Activated naive CD8-positive, alpha-beta T cell (primary cell): ENCODE results near the gene ATP9B.

Experiments
- H3K27ac Mint-ChIP-seq: one replicate; pipeline ENCODE4 v1.8.0; 2021; ENCODE audit warnings: mixed read lengths
- H3K27me3 Mint-ChIP-seq: one replicate; pipeline ENCODE4 v1.8.0; 2021; ENCODE audit warnings: mixed read lengths
- H3K36me3 Mint-ChIP-seq: one replicate; pipeline ENCODE4 v1.8.0; 2021; ENCODE audit warnings: mixed read lengths
- H3K4me1 Mint-ChIP-seq: one replicate; pipeline ENCODE4 v1.8.0; 2021; ENCODE audit warnings: low read depth, mixed read lengths
- H3K4me3 Mint-ChIP-seq: one replicate; pipeline ENCODE4 v1.8.0; 2021; ENCODE audit warnings: mild to moderate bottlenecking, mixed read lengths
- H3K9me3 Mint-ChIP-seq: one replicate; pipeline ENCODE4 v1.8.0; 2021; ENCODE audit warnings: low read depth, mixed read lengths

Gene ATP9B

DNA sequence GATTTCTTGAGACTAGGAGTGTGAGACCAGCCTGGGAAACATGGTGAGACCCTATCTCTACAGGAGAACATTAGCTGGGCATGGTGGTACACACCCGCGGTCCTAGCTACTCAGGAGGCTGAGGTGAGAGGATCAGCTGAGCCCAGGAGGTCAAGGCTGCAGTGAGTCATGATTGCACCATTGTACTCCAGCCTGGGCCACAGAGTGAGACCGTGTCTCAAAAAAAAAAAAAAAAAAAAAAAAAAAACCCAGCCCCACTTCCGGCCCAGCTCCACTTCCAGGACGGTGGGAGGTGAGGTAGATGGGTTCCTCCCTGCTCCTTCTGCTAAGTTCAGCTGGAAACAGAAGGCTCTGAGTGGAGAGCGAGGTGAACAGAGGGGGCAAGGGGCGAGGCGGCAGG lies 285.2 kb downstream of the ATP9B start:
- Mint-ChIP-seq H3K36me3 (no peaks in the 10 kb centered on the region), H3K9me3 (no peaks in the 10 kb centered on the region), H3K4me3 (no peak overlapping the region), H3K27ac (no peak overlapping the region), H3K4me1 (no peaks in the 10 kb centered on the region), H3K27me3 (no peaks in the 10 kb centered on the region)

GRCh38 chr18:79355433-79356335 lies 286.5 kb downstream of the ATP9B start:
- peaks cover 1% of the 10 kb centered on the region for H3K36me3 Mint-ChIP-seq
- no peaks in the 10 kb centered on the region for H3K9me3 Mint-ChIP-seq
- no peaks in the 10 kb centered on the region for H3K4me1 Mint-ChIP-seq
- H3K27ac Mint-ChIP-seq: no peak overlapping the region
- H3K27me3 Mint-ChIP-seq: no peaks in the 10 kb centered on the region
- H3K4me3 Mint-ChIP-seq: no peak overlapping the region

DNA sequence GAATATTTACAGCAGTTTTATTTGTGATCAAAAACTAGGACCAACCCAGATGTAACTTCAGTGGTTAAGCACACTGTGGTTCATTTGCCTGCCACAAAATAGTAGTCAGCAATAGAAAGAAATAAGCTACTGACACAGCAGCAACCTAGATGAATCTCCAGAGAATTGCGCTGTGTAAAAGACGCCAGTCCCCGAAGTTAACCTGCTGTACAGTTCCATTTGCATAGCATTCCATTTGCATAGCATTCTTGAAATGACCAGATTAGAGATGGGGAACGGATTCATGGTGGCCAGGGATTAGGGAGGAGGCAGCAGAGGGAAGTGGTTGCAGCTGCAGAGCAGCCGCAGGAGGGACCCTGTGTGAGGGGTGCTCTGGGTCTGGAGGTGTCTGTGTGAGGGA lies 287.2 kb downstream of the ATP9B start:
- Mint-ChIP-seq H3K27ac (peak overlapping the region; percentile 64), H3K27me3 (no peaks in the 10 kb centered on the region)

DNA sequence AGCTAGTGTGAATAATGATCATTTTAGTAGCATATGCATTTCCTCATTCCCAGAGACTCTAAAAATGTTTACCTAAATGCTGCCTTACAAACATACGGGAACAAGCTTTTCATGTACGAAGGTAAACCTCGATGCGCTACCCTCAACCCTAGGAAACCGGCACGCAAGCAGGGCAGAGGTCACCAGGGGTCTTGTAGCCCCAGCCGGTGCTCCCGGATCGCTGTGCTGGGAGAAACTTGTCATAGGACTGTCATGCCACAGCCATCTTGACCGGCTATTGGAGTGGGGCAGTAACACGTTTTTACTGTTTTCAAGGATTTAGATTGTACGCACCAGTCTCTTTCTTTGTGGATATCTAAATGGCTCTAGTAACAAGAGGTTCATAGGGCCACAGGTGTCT lies 291.7 kb downstream of the ATP9B start:
- Mint-ChIP-seq H3K4me1 (peaks cover 1% of the 10 kb centered on the region), H3K27me3 (no peaks in the 10 kb centered on the region), H3K27ac (no peak overlapping the region), H3K9me3 (no peaks in the 10 kb centered on the region), H3K4me3 (no peak overlapping the region), H3K36me3 (peaks cover 16% of the 10 kb centered on the region)

More for the DNA sequence above, 287.2 kb downstream of the ATP9B start:
- Mint-ChIP-seq H3K9me3 (no peaks in the 10 kb centered on the region), H3K36me3 (peaks cover 7% of the 10 kb centered on the region), H3K4me1 (no peaks in the 10 kb centered on the region), H3K4me3 (no peak overlapping the region)

DNA sequence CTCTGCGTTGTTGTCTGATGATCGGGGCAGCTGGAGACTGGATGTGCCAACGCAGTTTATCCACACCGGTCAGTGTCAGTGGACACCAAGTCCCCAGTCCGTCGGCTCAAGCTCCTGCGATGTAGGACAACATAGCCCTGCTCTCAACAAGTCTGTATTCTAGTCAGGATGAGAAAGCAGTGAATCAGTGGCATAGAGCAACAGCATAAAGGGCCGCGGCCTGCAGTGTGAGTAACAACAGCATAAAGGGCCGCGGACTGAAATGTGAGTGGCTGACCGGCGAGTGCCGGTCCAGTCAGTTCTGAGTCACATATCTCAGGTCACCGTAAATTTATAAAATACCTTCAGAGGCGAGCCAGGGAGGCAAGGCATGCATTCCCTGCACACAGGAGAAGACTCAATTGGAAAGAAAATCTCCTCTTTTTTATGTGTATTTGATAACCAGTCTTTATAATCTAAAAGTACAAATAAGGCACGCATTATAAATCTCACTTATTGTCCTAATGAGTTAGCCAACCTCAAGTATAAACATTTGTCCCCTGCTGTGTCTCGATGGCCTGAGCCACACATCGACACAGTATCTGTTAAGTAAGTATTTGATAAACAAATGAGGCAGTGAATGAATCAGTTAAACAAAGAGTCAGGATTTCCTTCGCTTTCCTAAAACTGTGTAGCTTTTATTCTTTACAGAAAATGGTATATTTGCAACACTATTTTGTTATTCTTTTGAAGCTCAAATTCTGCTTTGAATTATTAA lies 292.8 kb downstream of the ATP9B start:
- Mint-ChIP-seq H3K27me3 (no peaks in the 10 kb centered on the region), H3K27ac (no peak overlapping the region), H3K36me3 (peaks cover 18% of the 10 kb centered on the region), H3K4me3 (no peak overlapping the region), H3K4me1 (peaks cover 2% of the 10 kb centered on the region), H3K9me3 (no peaks in the 10 kb centered on the region)

DNA sequence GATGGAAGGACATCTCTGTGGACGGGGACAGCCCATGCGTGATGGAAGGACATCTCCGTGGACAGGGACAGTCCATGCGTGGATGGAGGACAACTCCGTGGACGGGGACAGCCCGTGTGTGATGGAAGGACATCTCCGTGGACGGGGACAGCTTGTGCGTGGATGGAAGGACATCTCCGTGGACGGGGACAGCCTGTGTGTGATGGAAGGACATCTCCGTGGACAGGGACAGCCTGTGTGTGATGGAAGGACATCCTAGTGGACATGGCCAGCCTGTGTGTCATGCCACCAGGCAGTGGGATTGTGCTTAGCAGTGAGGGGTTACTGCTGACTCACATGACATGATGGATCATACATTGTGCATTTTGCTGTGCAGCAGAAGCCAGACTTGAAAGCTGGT lies 296.5 kb downstream of the ATP9B start:
- no peak overlapping the region for H3K4me3 Mint-ChIP-seq
- no peak overlapping the region for H3K27ac Mint-ChIP-seq
- H3K36me3 Mint-ChIP-seq: peaks cover 17% of the 10 kb centered on the region
- no peaks in the 10 kb centered on the region for H3K27me3 Mint-ChIP-seq
- H3K9me3 Mint-ChIP-seq: no peaks in the 10 kb centered on the region
- H3K4me1 Mint-ChIP-seq: peaks cover 25% of the 10 kb centered on the region

- H3K36me3 Mint-ChIP-seq: peaks cover 12% of the 10 kb centered on the region
- H3K9me3 Mint-ChIP-seq: no peaks in the 10 kb centered on the region
- H3K4me1 Mint-ChIP-seq: peaks cover 30% of the 10 kb centered on the region
- no peak overlapping the region for H3K4me3 Mint-ChIP-seq
- H3K27ac Mint-ChIP-seq: no peak overlapping the region
- no peaks in the 10 kb centered on the region for H3K27me3 Mint-ChIP-seq
These were observed 297.2 kb downstream of the ATP9B start for GRCh38 chr18:79366177-79367094.

- Mint-ChIP-seq H3K4me3 (no peak overlapping the region), H3K4me1 (peaks cover 35% of the 10 kb centered on the region), H3K27ac (no peak overlapping the region), H3K27me3 (no peaks in the 10 kb centered on the region), H3K9me3 (no peaks in the 10 kb centered on the region), H3K36me3 (peaks cover 12% of the 10 kb centered on the region)
These were observed 298.3 kb downstream of the ATP9B start for GRCh38 chr18:79367480-79367879.

DNA sequence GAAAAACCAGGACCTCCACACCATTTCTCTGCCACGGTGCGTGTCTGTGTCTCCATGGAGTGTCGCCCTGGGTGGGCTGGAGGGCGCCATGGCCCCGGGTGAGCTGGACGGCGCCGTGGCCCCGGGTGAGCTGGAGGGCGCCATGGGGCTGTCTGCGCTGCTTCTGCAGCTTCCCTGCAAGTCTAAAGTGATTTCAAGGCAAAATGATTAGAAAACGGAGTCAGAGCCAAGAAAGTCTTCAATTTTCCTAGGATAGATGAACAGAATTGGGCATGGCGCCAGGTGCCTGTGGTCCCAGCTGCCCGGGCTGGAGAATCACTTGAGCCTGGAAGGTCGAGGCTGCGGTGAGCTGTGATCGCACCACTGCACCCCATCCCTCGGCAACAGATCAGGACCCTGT lies 298.8 kb downstream of the ATP9B start:
- Mint-ChIP-seq H3K36me3 (peaks cover 12% of the 10 kb centered on the region), H3K9me3 (no peaks in the 10 kb centered on the region), H3K27ac (no peak overlapping the region), H3K4me3 (no peak overlapping the region), H3K4me1 (peaks cover 35% of the 10 kb centered on the region), H3K27me3 (no peaks in the 10 kb centered on the region)

GRCh38 chr18:79368681-79369080 lies 299.5 kb downstream of the ATP9B start:
- no peaks in the 10 kb centered on the region for H3K9me3 Mint-ChIP-seq
- no peak overlapping the region for H3K4me3 Mint-ChIP-seq
- H3K36me3 Mint-ChIP-seq: peaks cover 6% of the 10 kb centered on the region
- H3K4me1 Mint-ChIP-seq: peaks cover 35% of the 10 kb centered on the region
- H3K27me3 Mint-ChIP-seq: no peaks in the 10 kb centered on the region
- peak overlapping the region; percentile 37 for H3K27ac Mint-ChIP-seq

GRCh38 chr18:79371561-79372121 lies 302.4 kb downstream of the ATP9B start:
- Mint-ChIP-seq H3K4me1 (peaks cover 33% of the 10 kb centered on the region), H3K9me3 (no peaks in the 10 kb centered on the region), H3K27ac (peak overlapping the region; percentile 24), H3K4me3 (no peak overlapping the region), H3K27me3 (no peaks in the 10 kb centered on the region), H3K36me3 (peaks cover 2% of the 10 kb centered on the region)

DNA sequence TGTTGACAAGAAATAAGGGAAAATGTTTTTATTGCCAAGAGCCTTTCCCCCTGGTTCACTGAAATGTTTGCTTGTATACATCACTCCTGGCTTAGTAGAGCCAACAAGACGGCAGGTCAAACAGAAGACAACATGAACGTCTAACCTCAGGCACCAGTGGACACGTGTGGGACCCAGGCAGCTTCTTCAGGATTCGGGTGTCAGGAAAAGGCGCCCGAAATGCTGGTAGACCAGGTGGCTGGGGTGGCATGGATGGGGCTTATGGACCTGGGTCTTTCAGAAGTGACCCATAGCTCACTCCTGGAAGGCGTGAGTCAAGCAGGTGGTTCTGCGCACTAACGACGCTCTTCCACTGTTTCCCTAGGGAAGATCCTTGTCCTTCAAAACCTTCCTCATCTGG lies 303.3 kb downstream of the ATP9B start:
- Mint-ChIP-seq H3K9me3 (no peaks in the 10 kb centered on the region), H3K4me1 (peaks cover 32% of the 10 kb centered on the region), H3K27me3 (no peaks in the 10 kb centered on the region), H3K4me3 (no peak overlapping the region), H3K36me3 (peaks cover 2% of the 10 kb centered on the region), H3K27ac (peak overlapping the region; percentile 54)

GRCh38 chr18:79372991-79373390 lies 303.8 kb downstream of the ATP9B start:
- H3K9me3 Mint-ChIP-seq: no peaks in the 10 kb centered on the region
- no peak overlapping the region for H3K4me3 Mint-ChIP-seq
- peaks cover 3% of the 10 kb centered on the region for H3K36me3 Mint-ChIP-seq
- peaks cover 28% of the 10 kb centered on the region for H3K4me1 Mint-ChIP-seq
- no peaks in the 10 kb centered on the region for H3K27me3 Mint-ChIP-seq
- H3K27ac Mint-ChIP-seq: no peak overlapping the region

- peaks cover 6% of the 10 kb centered on the region for H3K36me3 Mint-ChIP-seq
- no peaks in the 10 kb centered on the region for H3K27me3 Mint-ChIP-seq
- H3K9me3 Mint-ChIP-seq: no peaks in the 10 kb centered on the region
- H3K4me3 Mint-ChIP-seq: no peak overlapping the region
- H3K4me1 Mint-ChIP-seq: peaks cover 21% of the 10 kb centered on the region
- no peak overlapping the region for H3K27ac Mint-ChIP-seq
These were observed 304.5 kb downstream of the ATP9B start for GRCh38 chr18:79373736-79374135.
